Stimulated activated CD8-positive, alpha-beta memory T cell treated with anti-CD3 and anti-CD28 coated beads, Interleukin-7, amount 100 ng/mL, for 24 hours (primary cell): Measurements from ENCODE around the gene C4A.
"Not testable (repeated sequence)": the region's sequence is repeated elsewhere in the genome, so short reads cannot be mapped to it uniquely, and the experiment has no call there.

Source experiments
- DNase-seq: peaks from one replicate; pipeline ENCODE4 v3.0.0-alpha.2; 2020; ENCODE audit warnings: low read depth

The C4A gene

GRCh38 chr6:31980998-31981397 is 859 bp upstream of the C4A start:
- DNase-seq: not testable (repeated sequence)

GRCh38 chr6:31989363-31989762 is 7.5 kb downstream of the C4A start:
- DNase-seq: not testable (repeated sequence)

- DNase-seq: not testable (repeated sequence)
These were observed 12.6 kb downstream of the C4A start for GRCh38 chr6:31994421-31994820.

- not testable (repeated sequence) for DNase-seq
These were observed 14.5 kb downstream of the C4A start for GRCh38 chr6:31996385-31996784.

- DNase-seq: not testable (repeated sequence)
These were observed 20.9 kb downstream of the C4A start for GRCh38 chr6:32002546-32003268.

- DNase-seq: not testable (repeated sequence)
These were observed 21.4 kb downstream of the C4A start for GRCh38 chr6:32003301-32003700.

GRCh38 chr6:32004393-32004792 is 22.5 kb downstream of the C4A start:
- DNase-seq: not testable (repeated sequence)

GRCh38 chr6:32004864-32005537 is 23.1 kb downstream of the C4A start:
- DNase-seq: not testable (repeated sequence)

GRCh38 chr6:32005538-32005880 is 23.7 kb downstream of the C4A start:
- not testable (repeated sequence) for DNase-seq

- not testable (repeated sequence) for DNase-seq
These were observed 24.2 kb downstream of the C4A start for GRCh38 chr6:32005991-32006529.

GRCh38 chr6:32007086-32007485 is 25.2 kb downstream of the C4A start:
- not testable (repeated sequence) for DNase-seq

- DNase-seq: not testable (repeated sequence)
These were observed 26.2 kb downstream of the C4A start for GRCh38 chr6:32008037-32008436.

- DNase-seq: not testable (repeated sequence)
These were observed 26.8 kb downstream of the C4A start for GRCh38 chr6:32008616-32009015.

- not testable (repeated sequence) for DNase-seq
These were observed 27.7 kb downstream of the C4A start for GRCh38 chr6:32009537-32009936.

- DNase-seq: not testable (repeated sequence)
These were observed 29.1 kb downstream of the C4A start for GRCh38 chr6:32010856-32011530.

GRCh38 chr6:32012941-32013617 is 31.2 kb downstream of the C4A start:
- not testable (repeated sequence) for DNase-seq

GRCh38 chr6:32013738-32014137 is 31.9 kb downstream of the C4A start:
- DNase-seq: not testable (repeated sequence)

GRCh38 chr6:32014547-32014946 is 32.7 kb downstream of the C4A start, which contains the start of gene C4B:
Gene C4B (plus strand): TSS chr6:32014795. CDS start chr6:32014846, 51 bp downstream.
- not testable (repeated sequence) for DNase-seq

- not testable (repeated sequence) for DNase-seq
These were observed 40.2 kb downstream of the C4A start for GRCh38 chr6:32022100-32022499.

GRCh38 chr6:32028631-32029030 is 46.8 kb downstream of the C4A start:
- not testable (repeated sequence) for DNase-seq

GRCh38 chr6:32029553-32029952 is 47.7 kb downstream of the C4A start:
- not testable (repeated sequence) for DNase-seq
